Brain microvascular endothelial cell (primary cell): ENCODE results near the gene ZNF326.

ENCODE experiments used
- DNase-seq: peaks from one replicate; pipeline ENCODE4 v3.0.0-alpha.2; 2020
- H3K27ac ChIP-seq: fragments of 250-450 bp; sonication (Bioruptor Pico); 2 replicates; pipeline ENCODE4 v1.5.1; 2020; ENCODE audit warnings: mild to moderate bottlenecking, moderate library complexity
- H3K27me3 ChIP-seq: fragments of 250-450 bp; sonication (Bioruptor Pico); replicated peaks from 2 replicates; pipeline ENCODE4 v1.5.1; 2020; ENCODE audit warnings: mild to moderate bottlenecking
- H3K36me3 ChIP-seq: fragments of 250-450 bp; sonication (Bioruptor Pico); replicated peaks from 2 replicates; pipeline ENCODE4 v1.5.1; 2020; ENCODE audit warnings: mild to moderate bottlenecking
- H3K4me3 ChIP-seq: 2 replicates; pipeline ENCODE4 v1.5.1; 2011; ENCODE audit warnings: low read depth, mild to moderate bottlenecking, control low read depth, low read length, moderate library complexity
- CTCF ChIP-seq: IDR thresholded peaks from 2 replicates; pipeline ENCODE4 v1.5.1; 2011; ENCODE audit warnings: low read depth, mild to moderate bottlenecking, moderate library complexity, low read length, control low read depth, inconsistent platforms; ENCODE audit errors: missing control alignments
- in situ Hi-C: cut with HindIII; loops from 2 replicates; pipeline ENCODE4 v1.10.0; 2017; ENCODE audit warnings: low sequenced_read_pairs, low pct_ligation_motif_present

ZNF326 gene

GRCh38 chr1:89962024-89962741, 32.7 kb upstream of the ZNF326 start:
- in situ Hi-C loops, result no loop called here
- H3K36me3 ChIP-seq, result no peaks in the 10 kb centered on the region
- DNase-seq, result peak; percentile 56
- peak overlapping the region; percentile 5 for H3K27ac ChIP-seq
- H3K4me3 ChIP-seq, result no peak overlapping the region
- TF ChIP-seq CTCF, result peak; percentile 12
- no peaks in the 10 kb centered on the region for H3K27me3 ChIP-seq

- in situ Hi-C loops, result no loop called here
- Histone ChIP-seq H3K36me3 (no peaks in the 10 kb centered on the region), H3K27me3 (no peaks in the 10 kb centered on the region), H3K4me3 (no peak overlapping the region), H3K27ac (no peak overlapping the region)
- no peak for DNase-seq
- TF ChIP-seq CTCF, result no peak
Measured at GRCh38 chr1:89962742-89963075, 32.2 kb upstream of the ZNF326 start.

- no peak for TF ChIP-seq CTCF
- in situ Hi-C loops, result no loop called here
- no peak overlapping the region for H3K4me3 ChIP-seq
- DNase-seq, result no peak
- H3K36me3 ChIP-seq, result no peaks in the 10 kb centered on the region
- no peaks in the 10 kb centered on the region for H3K27me3 ChIP-seq
- no peak overlapping the region for H3K27ac ChIP-seq
Measured at GRCh38 chr1:89965193-89965768, 29.6 kb upstream of the ZNF326 start.

- H3K36me3 ChIP-seq, result no peaks in the 10 kb centered on the region
- H3K27me3 ChIP-seq, result no peaks in the 10 kb centered on the region
- H3K27ac ChIP-seq, result no peak overlapping the region
- TF ChIP-seq CTCF, result no peak
- DNase-seq, result no peak
- H3K4me3 ChIP-seq, result no peak overlapping the region
- in situ Hi-C loops, result no loop called here
Measured at GRCh38 chr1:89966656-89967055, 28.3 kb upstream of the ZNF326 start.

GRCh38 chr1:89971600-89971999, 23.3 kb upstream of the ZNF326 start:
- no peak overlapping the region for H3K27ac ChIP-seq
- in situ Hi-C loops, result no loop called here
- no peak overlapping the region for H3K4me3 ChIP-seq
- TF ChIP-seq CTCF, result no peak
- no peaks in the 10 kb centered on the region for H3K36me3 ChIP-seq
- DNase-seq, result no peak
- H3K27me3 ChIP-seq, result no peaks in the 10 kb centered on the region

GRCh38 chr1:89972024-89972423, 22.9 kb upstream of the ZNF326 start:
- Histone ChIP-seq H3K4me3 (no peak overlapping the region), H3K36me3 (no peaks in the 10 kb centered on the region), H3K27ac (no peak overlapping the region), H3K27me3 (no peaks in the 10 kb centered on the region)
- no peak for TF ChIP-seq CTCF
- no peak for DNase-seq
- in situ Hi-C loops, result no loop called here
